K562 (cell line): ENCODE measurements around the gene LPGAT1.

Source experiments
- ZNF274 ChIP-seq: IDR thresholded peaks from 2 replicates; pipeline ENCODE4 v1.6.1; 2011; ENCODE audit warnings: low read depth, mild to moderate bottlenecking, low read length, moderate library complexity, borderline replicate concordance
- TF ChIP-seq, protein P1 (sequence below): fragments of 150-350 bp; IDR thresholded peaks from 2 replicates; pipeline ENCODE4 v1.6.1; 2014; ENCODE audit warnings: low read depth, mild to moderate bottlenecking, low read length, borderline replicate concordance
- TF ChIP-seq, protein P2 (sequence below), 3 experiments: IDR thresholded peaks in 2 of 3; conservative IDR thresholded peaks in 1 of 3; 2 replicates each; pipeline ENCODE4 v1.5.1; 2011 to 2012; ENCODE audit warnings: low read length in 3 of 3, mild to moderate bottlenecking in 3 of 3, control low read depth in 2 of 3, improper control_type of control experiment in 1 of 3, inconsistent platforms in 1 of 3, low read depth in 1 of 3, mixed read lengths in 1 of 3, moderate library complexity in 1 of 3; ENCODE audit not compliant: insufficient read depth in 2 of 3

DNA sequence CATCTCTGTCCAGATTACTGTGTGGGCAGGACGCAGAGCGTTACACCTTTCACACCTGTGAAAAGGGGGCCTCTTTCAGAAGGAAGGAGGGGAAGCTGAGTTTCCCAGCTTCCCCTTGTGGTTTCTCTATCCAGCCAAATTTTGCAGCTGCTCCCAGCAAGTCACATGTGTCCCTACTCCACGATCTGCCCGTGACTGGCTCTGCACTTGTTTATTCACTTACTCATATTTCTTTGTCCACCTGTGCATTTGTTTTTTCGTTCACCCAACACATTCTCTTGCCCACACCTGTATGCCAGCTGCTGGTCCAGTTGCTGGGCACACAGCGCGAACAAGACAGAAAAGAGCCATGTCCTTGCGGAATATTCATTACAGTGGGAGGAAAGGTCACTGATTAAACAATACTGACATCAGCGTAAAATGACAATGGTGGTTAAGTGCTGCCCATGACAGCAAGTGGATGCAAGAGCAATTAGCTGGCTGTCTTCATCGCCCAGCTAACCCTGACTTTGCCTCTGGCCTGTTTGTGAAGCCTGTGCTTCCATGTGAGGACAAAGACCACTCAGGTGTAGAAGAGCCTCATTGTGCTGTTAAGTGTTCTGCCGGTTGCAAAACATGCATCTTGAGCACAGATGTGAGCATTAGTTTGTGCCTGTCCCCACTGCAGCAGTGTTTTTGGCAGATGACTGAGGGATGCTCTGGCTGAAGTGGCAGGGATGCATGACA, 126.6 kb downstream of the LPGAT1 start:
- TF ChIP-seq, protein P1, sequence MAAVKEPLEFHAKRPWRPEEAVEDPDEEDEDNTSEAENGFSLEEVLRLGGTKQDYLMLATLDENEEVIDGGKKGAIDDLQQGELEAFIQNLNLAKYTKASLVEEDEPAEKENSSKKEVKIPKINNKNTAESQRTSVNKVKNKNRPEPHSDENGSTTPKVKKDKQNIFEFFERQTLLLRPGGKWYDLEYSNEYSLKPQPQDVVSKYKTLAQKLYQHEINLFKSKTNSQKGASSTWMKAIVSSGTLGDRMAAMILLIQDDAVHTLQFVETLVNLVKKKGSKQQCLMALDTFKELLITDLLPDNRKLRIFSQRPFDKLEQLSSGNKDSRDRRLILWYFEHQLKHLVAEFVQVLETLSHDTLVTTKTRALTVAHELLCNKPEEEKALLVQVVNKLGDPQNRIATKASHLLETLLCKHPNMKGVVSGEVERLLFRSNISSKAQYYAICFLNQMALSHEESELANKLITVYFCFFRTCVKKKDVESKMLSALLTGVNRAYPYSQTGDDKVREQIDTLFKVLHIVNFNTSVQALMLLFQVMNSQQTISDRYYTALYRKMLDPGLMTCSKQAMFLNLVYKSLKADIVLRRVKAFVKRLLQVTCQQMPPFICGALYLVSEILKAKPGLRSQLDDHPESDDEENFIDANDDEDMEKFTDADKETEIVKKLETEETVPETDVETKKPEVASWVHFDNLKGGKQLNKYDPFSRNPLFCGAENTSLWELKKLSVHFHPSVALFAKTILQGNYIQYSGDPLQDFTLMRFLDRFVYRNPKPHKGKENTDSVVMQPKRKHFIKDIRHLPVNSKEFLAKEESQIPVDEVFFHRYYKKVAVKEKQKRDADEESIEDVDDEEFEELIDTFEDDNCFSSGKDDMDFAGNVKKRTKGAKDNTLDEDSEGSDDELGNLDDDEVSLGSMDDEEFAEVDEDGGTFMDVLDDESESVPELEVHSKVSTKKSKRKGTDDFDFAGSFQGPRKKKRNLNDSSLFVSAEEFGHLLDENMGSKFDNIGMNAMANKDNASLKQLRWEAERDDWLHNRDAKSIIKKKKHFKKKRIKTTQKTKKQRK = no peak
- no peak for TF ChIP-seq ZNF274
- TF ChIP-seq, protein P2, sequence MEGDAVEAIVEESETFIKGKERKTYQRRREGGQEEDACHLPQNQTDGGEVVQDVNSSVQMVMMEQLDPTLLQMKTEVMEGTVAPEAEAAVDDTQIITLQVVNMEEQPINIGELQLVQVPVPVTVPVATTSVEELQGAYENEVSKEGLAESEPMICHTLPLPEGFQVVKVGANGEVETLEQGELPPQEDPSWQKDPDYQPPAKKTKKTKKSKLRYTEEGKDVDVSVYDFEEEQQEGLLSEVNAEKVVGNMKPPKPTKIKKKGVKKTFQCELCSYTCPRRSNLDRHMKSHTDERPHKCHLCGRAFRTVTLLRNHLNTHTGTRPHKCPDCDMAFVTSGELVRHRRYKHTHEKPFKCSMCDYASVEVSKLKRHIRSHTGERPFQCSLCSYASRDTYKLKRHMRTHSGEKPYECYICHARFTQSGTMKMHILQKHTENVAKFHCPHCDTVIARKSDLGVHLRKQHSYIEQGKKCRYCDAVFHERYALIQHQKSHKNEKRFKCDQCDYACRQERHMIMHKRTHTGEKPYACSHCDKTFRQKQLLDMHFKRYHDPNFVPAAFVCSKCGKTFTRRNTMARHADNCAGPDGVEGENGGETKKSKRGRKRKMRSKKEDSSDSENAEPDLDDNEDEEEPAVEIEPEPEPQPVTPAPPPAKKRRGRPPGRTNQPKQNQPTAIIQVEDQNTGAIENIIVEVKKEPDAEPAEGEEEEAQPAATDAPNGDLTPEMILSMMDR (IDR thresholded peaks at IDR 0.05 in 2 of 3, conservative IDR thresholded peaks at IDR 0.05 in 1 of 3; ENCODE audit: insufficient read depth in 2 of 3, low read depth in 1 of 3, low read length in 3 of 3) = no peak
